Adrenal gland (tissue), 5 donors: ENCODE measurements around the gene NPR3.

ENCODE experiments used
- POLR2A ChIP-seq, 2 donors: fragments of 450-650 bp; IDR thresholded peaks; one replicate each; pipeline ENCODE4 v1.6.1; 2017; ENCODE audit warnings: antibody characterized with exemption in 2 of 2, mild to moderate bottlenecking in 2 of 2, moderate library complexity in 1 of 2
- TF ChIP-seq, protein P1 (sequence below), 6 experiments: fragments of 450-650 bp in 4 of 6; fragments of 200-600 bp in 2 of 6; sonication (generic) in 1 of 6; IDR thresholded peaks; 1 replicate in 5 of 6; 2 replicates in 1 of 6; pipeline versions ENCODE4 v1.5.1 to v1.8.0; 2016 to 2021; ENCODE audit warnings: antibody characterized with exemption in 6 of 6, mild to moderate bottlenecking in 2 of 6, moderate library complexity in 1 of 6
- donor health status: DM: no; HTN: no; CAD: no.

DNA sequence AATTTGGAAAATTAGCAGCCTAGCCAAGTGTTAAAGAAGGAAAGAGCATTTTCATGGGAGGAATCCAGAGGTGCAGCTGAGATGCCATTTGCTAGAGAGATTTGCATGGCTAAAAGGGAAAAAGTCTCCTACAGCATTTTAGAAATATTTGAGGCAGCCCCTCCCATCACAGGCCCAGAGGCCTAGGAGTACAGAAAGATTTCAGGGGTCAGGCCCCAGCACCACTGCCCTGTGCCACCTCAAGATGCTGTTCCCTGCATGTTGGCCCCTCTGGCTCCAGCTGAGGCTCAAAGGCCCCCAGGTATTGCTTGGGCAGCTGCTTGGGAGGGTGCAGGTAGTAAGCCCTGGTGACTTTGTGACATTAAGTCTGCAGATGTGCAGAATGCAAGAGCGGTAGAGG lies 26.9 kb upstream of the NPR3 start:
- TF ChIP-seq, protein P1, sequence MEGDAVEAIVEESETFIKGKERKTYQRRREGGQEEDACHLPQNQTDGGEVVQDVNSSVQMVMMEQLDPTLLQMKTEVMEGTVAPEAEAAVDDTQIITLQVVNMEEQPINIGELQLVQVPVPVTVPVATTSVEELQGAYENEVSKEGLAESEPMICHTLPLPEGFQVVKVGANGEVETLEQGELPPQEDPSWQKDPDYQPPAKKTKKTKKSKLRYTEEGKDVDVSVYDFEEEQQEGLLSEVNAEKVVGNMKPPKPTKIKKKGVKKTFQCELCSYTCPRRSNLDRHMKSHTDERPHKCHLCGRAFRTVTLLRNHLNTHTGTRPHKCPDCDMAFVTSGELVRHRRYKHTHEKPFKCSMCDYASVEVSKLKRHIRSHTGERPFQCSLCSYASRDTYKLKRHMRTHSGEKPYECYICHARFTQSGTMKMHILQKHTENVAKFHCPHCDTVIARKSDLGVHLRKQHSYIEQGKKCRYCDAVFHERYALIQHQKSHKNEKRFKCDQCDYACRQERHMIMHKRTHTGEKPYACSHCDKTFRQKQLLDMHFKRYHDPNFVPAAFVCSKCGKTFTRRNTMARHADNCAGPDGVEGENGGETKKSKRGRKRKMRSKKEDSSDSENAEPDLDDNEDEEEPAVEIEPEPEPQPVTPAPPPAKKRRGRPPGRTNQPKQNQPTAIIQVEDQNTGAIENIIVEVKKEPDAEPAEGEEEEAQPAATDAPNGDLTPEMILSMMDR (IDR thresholded peaks at IDR 0.05) = no peak
- no peak for TF ChIP-seq POLR2A (IDR thresholded peaks at IDR 0.05)
